Spinal cord (tissue), 10 donors: ENCODE data around the gene SDHAF4. TPM values are rescaled to one million over a fixed set of nuclear protein-coding genes. Genes with fewer than 3 reads are reported as not detected.

ENCODE experiments used
- DNase-seq, 6 donors: peaks; one replicate each; pipeline versions ENCODE4 v3.0.0 to v3.0.0-alpha.2; 2013 to 2015; ENCODE audit warnings: low spot score in 6 of 6, low read depth in 4 of 6
- H3K27ac ChIP-seq: one replicate; pipeline ENCODE4 v1.5.1; 2013; ENCODE audit warnings: low read depth, low read length, control low read depth
- H3K27me3 ChIP-seq: one replicate; pipeline ENCODE4 v1.6.1; 2013; ENCODE audit warnings: low read length; ENCODE audit not compliant: control insufficient read depth, insufficient read depth
- H3K36me3 ChIP-seq: one replicate; pipeline ENCODE4 v1.6.1; 2013; ENCODE audit warnings: low read length; ENCODE audit not compliant: control insufficient read depth, insufficient read depth
- H3K4me1 ChIP-seq: one replicate; pipeline ENCODE4 v1.6.1; 2013; ENCODE audit warnings: low read length; ENCODE audit not compliant: control insufficient read depth, insufficient read depth
- H3K4me3 ChIP-seq: one replicate; pipeline ENCODE4 v1.5.1; 2013; ENCODE audit warnings: low read depth, low read length, control low read depth
- H3K9me3 ChIP-seq: one replicate; pipeline ENCODE4 v1.6.1; 2013; ENCODE audit warnings: low read length; ENCODE audit not compliant: control insufficient read depth, insufficient read depth
- WGBS: methylation state at CpG from one replicate; pipeline ENCODE4 v1.1.5; 2013; ENCODE audit warnings: missing lambda C conversion rate; ENCODE audit not compliant: insufficient coverage; 5-methylcytosine and 5-hydroxymethylcytosine counted together
- long read RNA-seq, 4 donors: transcript quantifications; one replicate each; lab custom pipeline, GENCODE V29; 2026
- polyA plus RNA-seq, 2 donors: library from polyadenylated mRNA; unstranded; fragments of 120-200 nt; gene quantifications; one replicate each; pipeline ENCODE4 v1.2.1, GENCODE V29; 2013; ENCODE audit not compliant: insufficient read length in 2 of 2
- total RNA-seq, 2 donors: library from RNA; depleted of rRNA in 1 of 2; stranded (reverse); fragments of 120-200 nt in 1 of 2; fragments of >200 nt in 1 of 2; gene quantifications; one replicate each; pipeline versions ENCODE4 v1.2.3 to v1.2.4, GENCODE V29; 2013 to 2014
- donor health status: healthy.

The SDHAF4 gene
- total RNA-seq (10 to 100 TPM; 19.0 to 28.3 TPM), polyA plus RNA-seq (10 to 100 TPM; 22.8 to 24.7 TPM)
- long read RNA-seq, donor 1, transcript SDHAF4-201 (3 exons, 1,196 nt), result major isoform, 13 of 13 reads
- long read RNA-seq, donor 1, partial matches to known transcripts, result 0 of 13 reads
- long read RNA-seq, donor 1, other reads (novel, unspliced or antisense), result 0 of 13 reads
- long read RNA-seq, donor 2, partial matches to known transcripts, result 0 of 1 reads
- long read RNA-seq, donor 2, other reads (novel, unspliced or antisense), result 0 of 1 reads
- long read RNA-seq, donor 3, partial matches to known transcripts, result 0 of 2 reads
- long read RNA-seq, donor 3, other reads (novel, unspliced or antisense), result 0 of 2 reads
- long read RNA-seq, donor 4, transcript SDHAF4-201 (3 exons, 1,196 nt), result major isoform, 7 of 8 reads
- long read RNA-seq, donor 4, partial matches to known transcripts, result 0 of 8 reads
- long read RNA-seq, donor 4, other reads (novel, unspliced or antisense), result 0 of 8 reads

GRCh38 chr6:70566751-70567382 lies at the start of gene SDHAF4:
Gene SDHAF4 (plus strand): TSS chr6:70566930. CDS start chr6:70566941, 11 bp downstream.
- H3K27ac ChIP-seq, result peak within 1 kb of the TSS; percentile 85
- DNase-seq, result peak; percentile 82 to 98 (median 86)
- WGBS, result under 1% methylated on average over 44 of the region's 49 CpGs

GRCh38 chr6:70518723-70519122 lies 48.0 kb upstream of the SDHAF4 start:
- H3K27me3 ChIP-seq, result no peaks in the 10 kb centered on the region
- H3K4me3 ChIP-seq, result no peak overlapping the region
- no peak overlapping the region for H3K27ac ChIP-seq
- 82% methylated on average over 1 of the region's 3 CpGs for WGBS
- H3K4me1 ChIP-seq, result no peaks in the 10 kb centered on the region
- H3K9me3 ChIP-seq, result no peaks in the 10 kb centered on the region
- no peak for DNase-seq
- no peaks in the 10 kb centered on the region for H3K36me3 ChIP-seq

More at GRCh38 chr6:70566751-70567382, at the start of gene SDHAF4:
- H3K36me3 ChIP-seq, result no peaks in the 10 kb centered on the region
- H3K4me1 ChIP-seq, result peaks cover 10% of the 10 kb centered on the region
- H3K4me3 ChIP-seq, result peak within 1 kb of the TSS; percentile 92
- H3K9me3 ChIP-seq, result peaks cover 3% of the 10 kb centered on the region
- no peaks in the 10 kb centered on the region for H3K27me3 ChIP-seq

GRCh38 chr6:70520575-70520974 lies 46.2 kb upstream of the SDHAF4 start:
- Histone ChIP-seq H3K36me3 (no peaks in the 10 kb centered on the region), H3K27me3 (no peaks in the 10 kb centered on the region), H3K4me1 (no peaks in the 10 kb centered on the region), H3K9me3 (no peaks in the 10 kb centered on the region), H3K27ac (no peak overlapping the region), H3K4me3 (no peak overlapping the region)
- DNase-seq, result peak in 2 of 6 donors; percentile 2 to 14

GRCh38 chr6:70524721-70525286 lies 41.9 kb upstream of the SDHAF4 start:
- H3K36me3 ChIP-seq, result peaks cover 2% of the 10 kb centered on the region
- 100% methylated on average over 1 of the region's 4 CpGs for WGBS
- no peak overlapping the region for H3K4me3 ChIP-seq
- no peaks in the 10 kb centered on the region for H3K9me3 ChIP-seq
- H3K4me1 ChIP-seq, result no peaks in the 10 kb centered on the region
- no peaks in the 10 kb centered on the region for H3K27me3 ChIP-seq
- H3K27ac ChIP-seq, result no peak overlapping the region
- DNase-seq, result no peak

GRCh38 chr6:70527071-70527737 lies 39.5 kb upstream of the SDHAF4 start:
- DNase-seq, result no peak
- H3K4me3 ChIP-seq, result no peak overlapping the region
- no peaks in the 10 kb centered on the region for H3K4me1 ChIP-seq
- H3K36me3 ChIP-seq, result peaks cover 5% of the 10 kb centered on the region
- H3K27ac ChIP-seq, result no peak overlapping the region
- no peaks in the 10 kb centered on the region for H3K27me3 ChIP-seq
- no peaks in the 10 kb centered on the region for H3K9me3 ChIP-seq
- no CpG with 5 or more reads among the region's 5 CpGs for WGBS

GRCh38 chr6:70530023-70530422 lies 36.7 kb upstream of the SDHAF4 start:
- Histone ChIP-seq H3K9me3 (no peaks in the 10 kb centered on the region), H3K27ac (no peak overlapping the region), H3K36me3 (peaks cover 12% of the 10 kb centered on the region), H3K27me3 (no peaks in the 10 kb centered on the region), H3K4me3 (no peak overlapping the region), H3K4me1 (no peaks in the 10 kb centered on the region)
- no CpG with 5 or more reads among the region's 2 CpGs for WGBS
- DNase-seq, result no peak

- H3K4me3 ChIP-seq, result no peak overlapping the region
- H3K4me1 ChIP-seq, result no peaks in the 10 kb centered on the region
- H3K27me3 ChIP-seq, result no peaks in the 10 kb centered on the region
- H3K9me3 ChIP-seq, result no peaks in the 10 kb centered on the region
- H3K36me3 ChIP-seq, result peaks cover 12% of the 10 kb centered on the region
- WGBS, result no CpG with 5 or more reads among the region's 1 CpG
- DNase-seq, result no peak
- H3K27ac ChIP-seq, result no peak overlapping the region
Measured at GRCh38 chr6:70531133-70531532, 35.6 kb upstream of the SDHAF4 start.

GRCh38 chr6:70537266-70537665 lies 29.5 kb upstream of the SDHAF4 start:
- Histone ChIP-seq H3K27ac (no peak overlapping the region), H3K36me3 (peaks cover 16% of the 10 kb centered on the region), H3K27me3 (no peaks in the 10 kb centered on the region), H3K9me3 (no peaks in the 10 kb centered on the region), H3K4me3 (no peak overlapping the region), H3K4me1 (no peaks in the 10 kb centered on the region)
- DNase-seq, result no peak
- WGBS, result no CpG with 5 or more reads among the region's 1 CpG

GRCh38 chr6:70538376-70538775 lies 28.4 kb upstream of the SDHAF4 start:
- no peaks in the 10 kb centered on the region for H3K27me3 ChIP-seq
- H3K36me3 ChIP-seq, result peaks cover 12% of the 10 kb centered on the region
- WGBS, result no CpG with 5 or more reads among the region's 1 CpG
- H3K27ac ChIP-seq, result no peak overlapping the region
- H3K9me3 ChIP-seq, result no peaks in the 10 kb centered on the region
- no peaks in the 10 kb centered on the region for H3K4me1 ChIP-seq
- H3K4me3 ChIP-seq, result no peak overlapping the region
- DNase-seq, result no peak
